ENCODE data around the gene CTNNBL1.

- TF ChIP-seq RAD21 (IDR thresholded peaks at IDR 0.05; ENCODE audit: low read length) (no peak), USF2 (IDR thresholded peaks at IDR 0.05; ENCODE audit: borderline replicate concordance, low read depth, low read length) (no peak), SMC3 (IDR thresholded peaks at IDR 0.05; ENCODE audit: low read depth, low read length) (no peak), MEF2A (IDR thresholded peaks at IDR 0.05; ENCODE audit: borderline replicate concordance, low read depth) (no peak), CTCF (IDR thresholded peaks at IDR 0.05) (no peak), RXRA (IDR thresholded peaks at IDR 0.05; ENCODE audit: borderline replicate concordance, low read depth) (no peak), CHD2 (IDR thresholded peaks at IDR 0.05; ENCODE audit: low read length, partially characterized antibody) (no peak), NFIC (IDR thresholded peaks at IDR 0.05; ENCODE audit: borderline replicate concordance) (no peak)
Observed at GRCh38 chr20:37672143-37672542, 21.7 kb upstream of the CTNNBL1 start.

Data from SK-N-SH (cell line).